GM19324 (cell line): ENCODE measurements around the gene UBL4A.
A peak's percentile ranks its signal among the peaks of the same experiment; 100 is the strongest.

Experiments used
- ATAC-seq: cut with Tn5 transposase; IDR thresholded peaks from one replicate; pipeline ENCODE4 v1.9.1; 2021; ENCODE audit warnings: mild to moderate bottlenecking, moderate library complexity; ENCODE audit not compliant: unreplicated experiment, low FRiP score

The UBL4A gene

GRCh38 chrX:154486396-154487207 is at the start of gene UBL4A:
TSS of gene UBL4A (minus strand) at chrX:154486615. CDS start at chrX:154486584, 31 bp downstream.
- ATAC-seq = no peak

GRCh38 chrX:154535892-154536291 is 49.5 kb upstream of the UBL4A start:
- ATAC-seq = no peak

GRCh38 chrX:154534526-154535322 is 48.3 kb upstream of the UBL4A start:
- peak; percentile 88 for ATAC-seq

- no peak for ATAC-seq
Observed at GRCh38 chrX:154532690-154533089, 46.3 kb upstream of the UBL4A start.

GRCh38 chrX:154531626-154532025 is 45.2 kb upstream of the UBL4A start:
- ATAC-seq = no peak

- no peak for ATAC-seq
Observed at GRCh38 chrX:154530286-154530685, 43.9 kb upstream of the UBL4A start.

- no peak for ATAC-seq
Observed at GRCh38 chrX:154529206-154529612, 42.8 kb upstream of the UBL4A start.

- ATAC-seq = no peak
Observed at GRCh38 chrX:154526901-154527675, 40.7 kb upstream of the UBL4A start.

GRCh38 chrX:154525606-154526490 is 39.4 kb upstream of the UBL4A start:
- no peak for ATAC-seq

- no peak for ATAC-seq
Observed at GRCh38 chrX:154519389-154519788, 33.0 kb upstream of the UBL4A start.

- ATAC-seq = no peak
Observed at GRCh38 chrX:154517101-154517781, 30.8 kb upstream of the UBL4A start.

GRCh38 chrX:154516656-154517100 is 30.3 kb upstream of the UBL4A start:
- peak; percentile 7 for ATAC-seq

GRCh38 chrX:154515966-154516655 is 29.7 kb upstream of the UBL4A start, which contains the start of gene FAM3A:
TSS of gene FAM3A (minus strand) at chrX:154516232. CDS start at chrX:154515772, 460 bp downstream.
- peak; percentile 91 for ATAC-seq

GRCh38 chrX:154515090-154515965 is 28.9 kb upstream of the UBL4A start:
- no peak for ATAC-seq

- no peak for ATAC-seq
Observed at GRCh38 chrX:154513716-154514115, 27.3 kb upstream of the UBL4A start.

GRCh38 chrX:154512879-154513553 is 26.6 kb upstream of the UBL4A start:
- no peak for ATAC-seq

- ATAC-seq = no peak
Observed at GRCh38 chrX:154511761-154512160, 25.3 kb upstream of the UBL4A start.
